H1 (cell line): ENCODE data around the gene PGRMC1. TPM values are rescaled to one million over a fixed set of nuclear protein-coding genes. Genes with fewer than 3 reads are reported as not detected.

Source experiments
- ASH2L ChIP-seq: fragments of 200-600, 300-600 bp; sonication (generic); IDR thresholded peaks from one replicate; pipeline ENCODE4 v1.7.1; 2017; ENCODE audit warnings: low read length
- BCL11A ChIP-seq, 2 experiments: IDR thresholded peaks; one replicate each; pipeline ENCODE4 v1.6.1; 2011; ENCODE audit warnings: low read depth in 2 of 2, low read length in 2 of 2, mild to moderate bottlenecking in 2 of 2
- CBX5 ChIP-seq: fragments of 300-800, 300-1000 bp; sonication (generic); IDR thresholded peaks from 2 replicates; pipeline ENCODE4 v1.7.1; 2016; ENCODE audit warnings: antibody characterized with exemption, low read length, low read depth
- CREB1 ChIP-seq: IDR thresholded peaks from 2 replicates; pipeline ENCODE4 v1.6.1; 2012; ENCODE audit warnings: inconsistent platforms
- CTBP2 ChIP-seq: IDR thresholded peaks from 2 replicates; pipeline ENCODE4 v1.7.0; 2011; ENCODE audit warnings: borderline replicate concordance, mild to moderate bottlenecking, moderate library complexity, mixed read lengths, low read length; ENCODE audit not compliant: insufficient read depth, insufficient read length
- GABPA ChIP-seq: IDR thresholded peaks from 2 replicates; pipeline ENCODE4 v1.6.1; 2011; ENCODE audit warnings: mild to moderate bottlenecking, low read length, moderate library complexity, borderline replicate concordance; ENCODE audit not compliant: insufficient read depth
- MAFK ChIP-seq: IDR thresholded peaks from 2 replicates; pipeline ENCODE4 v1.6.1; 2012; ENCODE audit warnings: low read depth, mild to moderate bottlenecking, improper control_type of control experiment, low read length
- POLR2AphosphoS5 ChIP-seq: IDR thresholded peaks from 2 replicates; pipeline ENCODE4 v1.6.1; 2011; ENCODE audit warnings: low read depth, low read length
- RXRA ChIP-seq: IDR thresholded peaks from 2 replicates; pipeline ENCODE4 v1.6.1; 2011; ENCODE audit warnings: low read depth, mild to moderate bottlenecking, low read length, moderate library complexity; ENCODE audit not compliant: insufficient read depth
- ZNF274 ChIP-seq: IDR thresholded peaks from 2 replicates; pipeline ENCODE4 v1.7.0; 2012; ENCODE audit warnings: low read length, borderline replicate concordance; ENCODE audit errors: extremely low read depth
- polyA plus RNA-seq, 7 experiments: library from polyadenylated mRNA; depleted of rRNA in 3 of 7; stranded (reverse) in 5 of 7; unstranded in 2 of 7; fragments of >200 nt in 5 of 7; fragments of 200-250 nt in 2 of 7; gene quantifications; 1 replicate in 5 of 7; 2 replicates in 1 of 7; 4 replicates in 1 of 7; pipeline versions ENCODE4 v1.2.1 to v1.2.3, GENCODE V29; 2011 to 2013; ENCODE audit warnings: missing spikeins in 2 of 7, mixed read lengths in 2 of 7
- total RNA-seq: library from RNA; stranded (reverse); fragmentation: NEBNext Ultra II Directional; extraction: Animal tissue kit (Norgen Biotek cat#: 25700); gene quantifications from 2 replicates; pipeline ENCODE4 v1.2.1, GENCODE V29; 2021
- TF ChIP-seq, protein P1 (sequence below): fragments of 300-600 bp; sonication (generic); IDR thresholded peaks from 2 replicates; pipeline ENCODE4 v1.7.1; 2012; ENCODE audit warnings: low read length, moderate library complexity, mild to moderate bottlenecking, inconsistent platforms; ENCODE audit not compliant: insufficient replicate concordance
- TF ChIP-seq, protein P2 (sequence below): IDR thresholded peaks from 2 replicates; pipeline ENCODE4 v1.6.1; 2012; ENCODE audit warnings: inconsistent platforms

Gene PGRMC1
- total and polyA plus RNA-seq, 2 of the 8 experiments (the other 6 are each of a cell fraction or from before 2014, with no cell fraction given) = 127 to 248 TPM

DNA sequence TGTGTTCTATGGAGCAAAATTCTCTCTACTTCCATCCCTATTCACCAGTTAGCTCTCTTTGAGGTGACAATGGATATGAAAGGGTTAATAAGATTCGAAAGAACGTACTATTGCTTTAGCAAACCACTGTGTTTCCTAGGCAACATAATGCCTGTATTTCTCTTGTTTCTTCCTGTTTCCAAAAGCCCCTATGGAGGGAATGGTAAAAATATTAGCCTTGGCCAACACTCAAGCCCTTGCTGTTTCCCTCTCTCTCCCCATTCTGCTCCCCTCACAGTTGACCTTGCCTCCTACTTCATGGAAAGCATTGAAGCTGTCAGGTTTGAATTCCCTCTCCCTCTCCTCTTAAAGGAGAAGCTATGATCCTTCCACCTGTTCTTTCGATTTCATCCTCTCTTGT is 9.6 kb upstream of the PGRMC1 start (continued):
- TF ChIP-seq, protein P1, sequence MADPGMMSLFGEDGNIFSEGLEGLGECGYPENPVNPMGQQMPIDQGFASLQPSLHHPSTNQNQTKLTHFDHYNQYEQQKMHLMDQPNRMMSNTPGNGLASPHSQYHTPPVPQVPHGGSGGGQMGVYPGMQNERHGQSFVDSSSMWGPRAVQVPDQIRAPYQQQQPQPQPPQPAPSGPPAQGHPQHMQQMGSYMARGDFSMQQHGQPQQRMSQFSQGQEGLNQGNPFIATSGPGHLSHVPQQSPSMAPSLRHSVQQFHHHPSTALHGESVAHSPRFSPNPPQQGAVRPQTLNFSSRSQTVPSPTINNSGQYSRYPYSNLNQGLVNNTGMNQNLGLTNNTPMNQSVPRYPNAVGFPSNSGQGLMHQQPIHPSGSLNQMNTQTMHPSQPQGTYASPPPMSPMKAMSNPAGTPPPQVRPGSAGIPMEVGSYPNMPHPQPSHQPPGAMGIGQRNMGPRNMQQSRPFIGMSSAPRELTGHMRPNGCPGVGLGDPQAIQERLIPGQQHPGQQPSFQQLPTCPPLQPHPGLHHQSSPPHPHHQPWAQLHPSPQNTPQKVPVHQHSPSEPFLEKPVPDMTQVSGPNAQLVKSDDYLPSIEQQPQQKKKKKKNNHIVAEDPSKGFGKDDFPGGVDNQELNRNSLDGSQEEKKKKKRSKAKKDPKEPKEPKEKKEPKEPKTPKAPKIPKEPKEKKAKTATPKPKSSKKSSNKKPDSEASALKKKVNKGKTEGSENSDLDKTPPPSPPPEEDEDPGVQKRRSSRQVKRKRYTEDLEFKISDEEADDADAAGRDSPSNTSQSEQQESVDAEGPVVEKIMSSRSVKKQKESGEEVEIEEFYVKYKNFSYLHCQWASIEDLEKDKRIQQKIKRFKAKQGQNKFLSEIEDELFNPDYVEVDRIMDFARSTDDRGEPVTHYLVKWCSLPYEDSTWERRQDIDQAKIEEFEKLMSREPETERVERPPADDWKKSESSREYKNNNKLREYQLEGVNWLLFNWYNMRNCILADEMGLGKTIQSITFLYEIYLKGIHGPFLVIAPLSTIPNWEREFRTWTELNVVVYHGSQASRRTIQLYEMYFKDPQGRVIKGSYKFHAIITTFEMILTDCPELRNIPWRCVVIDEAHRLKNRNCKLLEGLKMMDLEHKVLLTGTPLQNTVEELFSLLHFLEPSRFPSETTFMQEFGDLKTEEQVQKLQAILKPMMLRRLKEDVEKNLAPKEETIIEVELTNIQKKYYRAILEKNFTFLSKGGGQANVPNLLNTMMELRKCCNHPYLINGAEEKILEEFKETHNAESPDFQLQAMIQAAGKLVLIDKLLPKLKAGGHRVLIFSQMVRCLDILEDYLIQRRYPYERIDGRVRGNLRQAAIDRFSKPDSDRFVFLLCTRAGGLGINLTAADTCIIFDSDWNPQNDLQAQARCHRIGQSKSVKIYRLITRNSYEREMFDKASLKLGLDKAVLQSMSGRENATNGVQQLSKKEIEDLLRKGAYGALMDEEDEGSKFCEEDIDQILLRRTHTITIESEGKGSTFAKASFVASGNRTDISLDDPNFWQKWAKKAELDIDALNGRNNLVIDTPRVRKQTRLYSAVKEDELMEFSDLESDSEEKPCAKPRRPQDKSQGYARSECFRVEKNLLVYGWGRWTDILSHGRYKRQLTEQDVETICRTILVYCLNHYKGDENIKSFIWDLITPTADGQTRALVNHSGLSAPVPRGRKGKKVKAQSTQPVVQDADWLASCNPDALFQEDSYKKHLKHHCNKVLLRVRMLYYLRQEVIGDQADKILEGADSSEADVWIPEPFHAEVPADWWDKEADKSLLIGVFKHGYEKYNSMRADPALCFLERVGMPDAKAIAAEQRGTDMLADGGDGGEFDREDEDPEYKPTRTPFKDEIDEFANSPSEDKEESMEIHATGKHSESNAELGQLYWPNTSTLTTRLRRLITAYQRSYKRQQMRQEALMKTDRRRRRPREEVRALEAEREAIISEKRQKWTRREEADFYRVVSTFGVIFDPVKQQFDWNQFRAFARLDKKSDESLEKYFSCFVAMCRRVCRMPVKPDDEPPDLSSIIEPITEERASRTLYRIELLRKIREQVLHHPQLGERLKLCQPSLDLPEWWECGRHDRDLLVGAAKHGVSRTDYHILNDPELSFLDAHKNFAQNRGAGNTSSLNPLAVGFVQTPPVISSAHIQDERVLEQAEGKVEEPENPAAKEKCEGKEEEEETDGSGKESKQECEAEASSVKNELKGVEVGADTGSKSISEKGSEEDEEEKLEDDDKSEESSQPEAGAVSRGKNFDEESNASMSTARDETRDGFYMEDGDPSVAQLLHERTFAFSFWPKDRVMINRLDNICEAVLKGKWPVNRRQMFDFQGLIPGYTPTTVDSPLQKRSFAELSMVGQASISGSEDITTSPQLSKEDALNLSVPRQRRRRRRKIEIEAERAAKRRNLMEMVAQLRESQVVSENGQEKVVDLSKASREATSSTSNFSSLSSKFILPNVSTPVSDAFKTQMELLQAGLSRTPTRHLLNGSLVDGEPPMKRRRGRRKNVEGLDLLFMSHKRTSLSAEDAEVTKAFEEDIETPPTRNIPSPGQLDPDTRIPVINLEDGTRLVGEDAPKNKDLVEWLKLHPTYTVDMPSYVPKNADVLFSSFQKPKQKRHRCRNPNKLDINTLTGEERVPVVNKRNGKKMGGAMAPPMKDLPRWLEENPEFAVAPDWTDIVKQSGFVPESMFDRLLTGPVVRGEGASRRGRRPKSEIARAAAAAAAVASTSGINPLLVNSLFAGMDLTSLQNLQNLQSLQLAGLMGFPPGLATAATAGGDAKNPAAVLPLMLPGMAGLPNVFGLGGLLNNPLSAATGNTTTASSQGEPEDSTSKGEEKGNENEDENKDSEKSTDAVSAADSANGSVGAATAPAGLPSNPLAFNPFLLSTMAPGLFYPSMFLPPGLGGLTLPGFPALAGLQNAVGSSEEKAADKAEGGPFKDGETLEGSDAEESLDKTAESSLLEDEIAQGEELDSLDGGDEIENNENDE = no peak
- TF ChIP-seq GABPA = no peak
- no peak for TF ChIP-seq ZNF274
- TF ChIP-seq RXRA = no peak
- TF ChIP-seq CREB1 = no peak
- TF ChIP-seq ASH2L = no peak
- no peak for TF ChIP-seq BCL11A (IDR thresholded peaks at IDR 0.05; ENCODE audit: low read depth in 2 of 2, low read length in 2 of 2)
- TF ChIP-seq, protein P2, sequence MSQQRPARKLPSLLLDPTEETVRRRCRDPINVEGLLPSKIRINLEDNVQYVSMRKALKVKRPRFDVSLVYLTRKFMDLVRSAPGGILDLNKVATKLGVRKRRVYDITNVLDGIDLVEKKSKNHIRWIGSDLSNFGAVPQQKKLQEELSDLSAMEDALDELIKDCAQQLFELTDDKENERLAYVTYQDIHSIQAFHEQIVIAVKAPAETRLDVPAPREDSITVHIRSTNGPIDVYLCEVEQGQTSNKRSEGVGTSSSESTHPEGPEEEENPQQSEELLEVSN = no peak
- no peak for TF ChIP-seq CBX5
- TF ChIP-seq MAFK = no peak
- no peak for TF ChIP-seq POLR2AphosphoS5
- no peak for TF ChIP-seq CTBP2
